ENCODE measurements around the gene CCL27.

CCL27 gene

GRCh38 chr9:34652602-34653000 is 9.9 kb downstream of the CCL27 start:
- no peak overlapping the region for H3K9ac ChIP-seq (ENCODE audit: low read depth, low read length, poor library complexity)
- no peak overlapping the region for H3K23ac ChIP-seq (ENCODE audit: low read depth, low read length, poor library complexity)
- no peak for DNase-seq (ENCODE audit: low spot score)
- peak overlapping the region; percentile 94 for H4K91ac ChIP-seq (ENCODE audit: low read depth, low read length, poor library complexity)
- H3K9me3 ChIP-seq (replicated peaks in 1 of 2; ENCODE audit: control insufficient read depth in 2 of 2, insufficient read depth in 1 of 2, low read depth in 1 of 2, low read length in 2 of 2), result no peaks in the 10 kb centered on the region
- no peak overlapping the region for H2BK120ac ChIP-seq (ENCODE audit: low read depth, low read length)
- H2BK15ac ChIP-seq (ENCODE audit: low read length), result no peak overlapping the region
- H2BK5ac ChIP-seq (ENCODE audit: low read length), result no peak overlapping the region
- no peaks in the 10 kb centered on the region for H3K27me3 ChIP-seq (ENCODE audit: control insufficient read depth in 3 of 3, insufficient read depth in 3 of 3, low read depth in 1 of 3, low read length in 3 of 3)
- H3K79me1 ChIP-seq (ENCODE audit: low read depth, low read length), result peaks cover 1% of the 10 kb centered on the region
- H3K14ac ChIP-seq (ENCODE audit: low read length), result peak overlapping the region; percentile 39
- H4K8ac ChIP-seq (ENCODE audit: low read depth, low read length), result no peak overlapping the region
- peaks cover 19 to 23% of the 10 kb centered on the region in 2 donors for H3K36me3 ChIP-seq (replicated peaks in 1 of 2; ENCODE audit: control insufficient read depth in 2 of 2, insufficient read depth in 2 of 2, low read length in 2 of 2)
- peak overlapping the region; percentile 56 for H3K18ac ChIP-seq (ENCODE audit: low read length)
- H2AK5ac ChIP-seq (ENCODE audit: low read depth, low read length), result peak overlapping the region; percentile 31
- H3K4me1 ChIP-seq (ENCODE audit: control insufficient read depth in 2 of 2, insufficient read depth in 1 of 2, low read depth in 1 of 2, low read length in 2 of 2), result peaks cover 34 to 35% of the 10 kb centered on the region in 2 donors
- peak overlapping the region; percentile 77 for H2BK12ac ChIP-seq (ENCODE audit: low read length)
- H2AFZ ChIP-seq (ENCODE audit: low read length), result peak overlapping the region; percentile 36
- peak overlapping the region; percentile 50 to 68 for H3K4me3 ChIP-seq (ENCODE audit: low read length in 2 of 2)
- no peak overlapping the region for H3K4me2 ChIP-seq (ENCODE audit: insufficient read depth, low read length, poor library complexity, severe bottlenecking)
- peak overlapping the region; percentile 29 for H3K27ac ChIP-seq (replicated peaks; ENCODE audit: low read length)
- WGBS, 2 donors (ENCODE audit: extremely low coverage in 2 of 2, insufficient read length in 2 of 2, insufficient replicate concordance in 1 of 2), result no CpG with 5 or more reads among the region's 5 CpGs
- no peak overlapping the region for H3K4ac ChIP-seq (ENCODE audit: low read length)

- no peak within 1 kb of the TSS for H3K4ac ChIP-seq (ENCODE audit: low read length)
- peak within 1 kb of the TSS; percentile 84 for H3K18ac ChIP-seq (ENCODE audit: low read length)
- H2BK5ac ChIP-seq (ENCODE audit: low read length), result peak within 1 kb of the TSS; percentile 46
- H2BK15ac ChIP-seq (ENCODE audit: low read length), result no peak within 1 kb of the TSS
- H2AFZ ChIP-seq (ENCODE audit: low read length), result peak within 1 kb of the TSS; percentile 69
- H2AK5ac ChIP-seq (ENCODE audit: low read depth, low read length), result peak within 1 kb of the TSS; percentile 31
- H3K9ac ChIP-seq (ENCODE audit: low read depth, low read length, poor library complexity), result peak within 1 kb of the TSS; percentile 81
- no peaks in the 10 kb centered on the region for H3K9me3 ChIP-seq (replicated peaks in 1 of 2; ENCODE audit: control insufficient read depth in 2 of 2, insufficient read depth in 1 of 2, low read depth in 1 of 2, low read length in 2 of 2)
- H3K27me3 ChIP-seq (ENCODE audit: control insufficient read depth in 3 of 3, insufficient read depth in 3 of 3, low read depth in 1 of 3, low read length in 3 of 3), result no peaks in the 10 kb centered on the region
- peak within 1 kb of the TSS; percentile 77 for H2BK12ac ChIP-seq (ENCODE audit: low read length)
- H3K4me1 ChIP-seq (ENCODE audit: control insufficient read depth in 2 of 2, insufficient read depth in 1 of 2, low read depth in 1 of 2, low read length in 2 of 2), result peaks cover 38 to 40% of the 10 kb centered on the region in 2 donors
- peak within 1 kb of the TSS; percentile 50 to 73 for H3K4me3 ChIP-seq (ENCODE audit: low read length in 2 of 2)
- no peak within 1 kb of the TSS for H2BK120ac ChIP-seq (ENCODE audit: low read depth, low read length)
- peak within 1 kb of the TSS; percentile 47 for H3K4me2 ChIP-seq (ENCODE audit: insufficient read depth, low read length, poor library complexity, severe bottlenecking)
- H3K27ac ChIP-seq (replicated peaks; ENCODE audit: low read length), result peak within 1 kb of the TSS; percentile 65
- peak within 1 kb of the TSS; percentile 94 for H4K91ac ChIP-seq (ENCODE audit: low read depth, low read length, poor library complexity)
- peak within 1 kb of the TSS; percentile 1 for H3K23ac ChIP-seq (ENCODE audit: low read depth, low read length, poor library complexity)
- H3K79me1 ChIP-seq (ENCODE audit: low read depth, low read length), result peaks cover 1% of the 10 kb centered on the region
- WGBS, 2 donors (ENCODE audit: extremely low coverage in 2 of 2, insufficient read length in 2 of 2, insufficient replicate concordance in 1 of 2), result no CpG with 5 or more reads among the region's 24 CpGs
- H4K8ac ChIP-seq (ENCODE audit: low read depth, low read length), result peak within 1 kb of the TSS; percentile 83
- H3K14ac ChIP-seq (ENCODE audit: low read length), result peak within 1 kb of the TSS; percentile 39
- peak; percentile 88 for DNase-seq (ENCODE audit: low spot score)
- peaks cover 19 to 23% of the 10 kb centered on the region in 2 donors for H3K36me3 ChIP-seq (replicated peaks in 1 of 2; ENCODE audit: control insufficient read depth in 2 of 2, insufficient read depth in 2 of 2, low read length in 2 of 2)
Observed at GRCh38 chr9:34651876-34652601, 10.4 kb downstream of the CCL27 start, which contains the start of gene IL11RA. Gene IL11RA (plus strand): TSS chr9:34652185. CDS start chr9:34655218, 3,033 bp downstream.

- Histone ChIP-seq H2BK5ac (ENCODE audit: low read length) (no peak overlapping the region), H3K9me3 (replicated peaks in 1 of 2; ENCODE audit: control insufficient read depth in 2 of 2, insufficient read depth in 1 of 2, low read depth in 1 of 2, low read length in 2 of 2) (no peaks in the 10 kb centered on the region), H3K27me3 (ENCODE audit: control insufficient read depth in 3 of 3, insufficient read depth in 3 of 3, low read depth in 1 of 3, low read length in 3 of 3) (no peaks in the 10 kb centered on the region), H3K23ac (ENCODE audit: low read depth, low read length, poor library complexity) (no peak overlapping the region), H2AK5ac (ENCODE audit: low read depth, low read length) (no peak overlapping the region), H2AFZ (ENCODE audit: low read length) (peak overlapping the region; percentile 69), H2BK120ac (ENCODE audit: low read depth, low read length) (no peak overlapping the region), H3K4me2 (ENCODE audit: insufficient read depth, low read length, poor library complexity, severe bottlenecking) (peak overlapping the region; percentile 47), H3K27ac (replicated peaks; ENCODE audit: low read length) (peak overlapping the region; percentile 19), H2BK15ac (ENCODE audit: low read length) (no peak overlapping the region), H2BK12ac (ENCODE audit: low read length) (no peak overlapping the region), H3K79me1 (ENCODE audit: low read depth, low read length) (peaks cover 1% of the 10 kb centered on the region), H3K9ac (ENCODE audit: low read depth, low read length, poor library complexity) (no peak overlapping the region), H3K36me3 (replicated peaks in 1 of 2; ENCODE audit: control insufficient read depth in 2 of 2, insufficient read depth in 2 of 2, low read length in 2 of 2) (peaks cover 19 to 23% of the 10 kb centered on the region in 2 donors), H3K14ac (ENCODE audit: low read length) (no peak overlapping the region), H3K18ac (ENCODE audit: low read length) (no peak overlapping the region), H3K4me1 (ENCODE audit: control insufficient read depth in 2 of 2, insufficient read depth in 1 of 2, low read depth in 1 of 2, low read length in 2 of 2) (peaks cover 38 to 40% of the 10 kb centered on the region in 2 donors), H4K91ac (ENCODE audit: low read depth, low read length, poor library complexity) (no peak overlapping the region), H4K8ac (ENCODE audit: low read depth, low read length) (no peak overlapping the region), H3K4me3 (ENCODE audit: low read length in 2 of 2) (peak overlapping the region; percentile 8 to 50), H3K4ac (ENCODE audit: low read length) (no peak overlapping the region)
- no peak for DNase-seq (ENCODE audit: low spot score)
- no CpG with 5 or more reads among the region's 4 CpGs for WGBS, 2 donors (ENCODE audit: extremely low coverage in 2 of 2, insufficient read length in 2 of 2, insufficient replicate concordance in 1 of 2)
Observed at GRCh38 chr9:34651321-34651720, 11.1 kb downstream of the CCL27 start.

GRCh38 chr9:34650816-34651215 is 11.6 kb downstream of the CCL27 start:
- Histone ChIP-seq H3K36me3 (replicated peaks in 1 of 2; ENCODE audit: control insufficient read depth in 2 of 2, insufficient read depth in 2 of 2, low read length in 2 of 2) (peaks cover 19 to 23% of the 10 kb centered on the region in 2 donors), H3K79me1 (ENCODE audit: low read depth, low read length) (peaks cover 1% of the 10 kb centered on the region), H4K8ac (ENCODE audit: low read depth, low read length) (no peak overlapping the region), H2BK5ac (ENCODE audit: low read length) (peak overlapping the region; percentile 46), H3K27ac (replicated peaks; ENCODE audit: low read length) (no peak overlapping the region), H3K27me3 (ENCODE audit: control insufficient read depth in 3 of 3, insufficient read depth in 3 of 3, low read depth in 1 of 3, low read length in 3 of 3) (no peaks in the 10 kb centered on the region), H3K18ac (ENCODE audit: low read length) (no peak overlapping the region), H3K4me1 (ENCODE audit: control insufficient read depth in 2 of 2, insufficient read depth in 1 of 2, low read depth in 1 of 2, low read length in 2 of 2) (peaks cover 42 to 44% of the 10 kb centered on the region in 2 donors), H3K4ac (ENCODE audit: low read length) (no peak overlapping the region), H3K9ac (ENCODE audit: low read depth, low read length, poor library complexity) (no peak overlapping the region), H3K9me3 (replicated peaks in 1 of 2; ENCODE audit: control insufficient read depth in 2 of 2, insufficient read depth in 1 of 2, low read depth in 1 of 2, low read length in 2 of 2) (peaks cover 0 to 2% of the 10 kb centered on the region in 2 donors), H3K23ac (ENCODE audit: low read depth, low read length, poor library complexity) (no peak overlapping the region), H2AFZ (ENCODE audit: low read length) (no peak overlapping the region), H2BK15ac (ENCODE audit: low read length) (no peak overlapping the region), H3K14ac (ENCODE audit: low read length) (no peak overlapping the region), H3K4me2 (ENCODE audit: insufficient read depth, low read length, poor library complexity, severe bottlenecking) (no peak overlapping the region), H3K4me3 (ENCODE audit: low read length in 2 of 2) (peak overlapping the region in 1 of 2 donors; percentile 50), H4K91ac (ENCODE audit: low read depth, low read length, poor library complexity) (no peak overlapping the region), H2BK120ac (ENCODE audit: low read depth, low read length) (no peak overlapping the region), H2BK12ac (ENCODE audit: low read length) (no peak overlapping the region), H2AK5ac (ENCODE audit: low read depth, low read length) (no peak overlapping the region)
- no CpG with 5 or more reads among the region's 5 CpGs for WGBS, 2 donors (ENCODE audit: extremely low coverage in 2 of 2, insufficient read length in 2 of 2, insufficient replicate concordance in 1 of 2)
- no peak for DNase-seq (ENCODE audit: low spot score)
